Measurements from ENCODE around the gene PBX3. TPM values are rescaled to one million over a fixed set of nuclear protein-coding genes. Genes with fewer than 3 reads are reported as not detected.

PBX3 gene
- total RNA-seq, 1 experiment from 2014 or later, result 46.0 TPM

- Histone ChIP-seq H3K23me2 (ENCODE audit: insufficient read length, low read depth, low read length, poor library complexity, severe bottlenecking) (no peaks in the 10 kb centered on the region), H2BK120ac (ENCODE audit: low read depth, low read length, poor library complexity, severe bottlenecking) (no peak overlapping the region), H3K18ac (ENCODE audit: insufficient read length, low read depth, low read length) (no peak overlapping the region), H3K9ac (ENCODE audit: extremely low read depth, insufficient read length, low read length) (no peak overlapping the region), H3T11ph (ENCODE audit: low read length) (no peak overlapping the region), H4K91ac (ENCODE audit: insufficient read length, low read depth, low read length) (no peak overlapping the region), H3K79me1 (ENCODE audit: insufficient read depth, low read depth, low read length, poor library complexity, severe bottlenecking) (no peaks in the 10 kb centered on the region), H2BK15ac (ENCODE audit: low read depth, low read length) (no peak overlapping the region), H4K20me1 (ENCODE audit: control insufficient read depth, insufficient read depth, insufficient read length) (no peaks in the 10 kb centered on the region), H3K4ac (ENCODE audit: low read depth, low read length) (no peak overlapping the region), H3K79me2 (ENCODE audit: insufficient read depth, low read length) (no peaks in the 10 kb centered on the region), H4K5ac (ENCODE audit: insufficient read length, low read depth, low read length) (no peak overlapping the region), H2AK5ac (ENCODE audit: insufficient read length, low read length) (no peak overlapping the region), H3K9me3 (ENCODE audit: control insufficient read depth, low read depth, low read length) (no peaks in the 10 kb centered on the region), H3K4me1 (ENCODE audit: insufficient read depth, low read length) (no peaks in the 10 kb centered on the region), H3K27ac (ENCODE audit: insufficient read length, low read depth, low read length) (no peak overlapping the region), H2BK12ac (ENCODE audit: insufficient read length, low read depth, low read length) (no peak overlapping the region), H2BK5ac (ENCODE audit: insufficient read length, low read length) (no peak overlapping the region), H3K23ac (ENCODE audit: insufficient read length, low read depth, low read length) (no peak overlapping the region), H2AFZ (ENCODE audit: low read length) (no peak overlapping the region), H3K27me3 (ENCODE audit: insufficient read depth, low read length) (no peaks in the 10 kb centered on the region), H2BK20ac (ENCODE audit: low read depth, low read length, poor library complexity, severe bottlenecking) (no peak overlapping the region), H3K4me2 (ENCODE audit: insufficient read depth, insufficient read length, low read length) (no peak overlapping the region), H3K56ac (ENCODE audit: insufficient read length, low read depth, low read length) (no peak overlapping the region), H3K14ac (ENCODE audit: insufficient read depth, low read length) (no peak overlapping the region), H4K8ac (replicated peaks; ENCODE audit: insufficient read length, low read depth, low read length) (no peak overlapping the region)
- Mint-ChIP-seq H3K27ac (no peak overlapping the region), H3K4me3 (no peak overlapping the region), H3K27me3 (ENCODE audit: low read depth) (no peaks in the 10 kb centered on the region; the same call in 1 of the 2 replicates), H3K9me3 (no peaks in the 10 kb centered on the region; a peak in 1 of 5 replicates), H3K36me3 (ENCODE audit: insufficient read depth in 1 of 3, low read depth in 3 of 3) (no peaks in the 10 kb centered on the region), H3K4me1 (peaks cover 4 to 7% of the 10 kb centered on the region in 2 experiments; a peak in 3 of 4 replicates)
- WGBS (ENCODE audit: extremely low coverage, insufficient read length, low lambda C conversion rate), result no CpG with 5 or more reads among the region's 11 CpGs
- DNase-seq, result peak; percentile 32
- no peak for TF ChIP-seq CTCF (conservative IDR thresholded peaks at IDR 0.05)
Measured at GRCh38 chr9:125991886-125992529, 244.8 kb downstream of the PBX3 start.
